ENCODE measurements around the gene MRPS10. TPM values are rescaled to one million over a fixed set of nuclear protein-coding genes. Genes with fewer than 3 reads are reported as not detected.

Gene MRPS10
- total RNA-seq, 1 donor from 2014 or later: 28.8 TPM

- Mint-ChIP-seq H3K27me3 (ENCODE audit: low read depth) (no peaks in the 10 kb centered on the region), H3K4me1 (ENCODE audit: low read depth) (peaks cover 13% of the 10 kb centered on the region), H3K27ac (ENCODE audit: unreplicated experiment) (no peak overlapping the region), H3K4me3 (ENCODE audit: unreplicated experiment) (no peak overlapping the region), H3K9me3 (ENCODE audit: low read depth) (no peaks in the 10 kb centered on the region), H3K36me3 (ENCODE audit: low read depth) (no peaks in the 10 kb centered on the region)
- no peak for DNase-seq (ENCODE audit: low spot score)
- TF ChIP-seq, protein P1, sequence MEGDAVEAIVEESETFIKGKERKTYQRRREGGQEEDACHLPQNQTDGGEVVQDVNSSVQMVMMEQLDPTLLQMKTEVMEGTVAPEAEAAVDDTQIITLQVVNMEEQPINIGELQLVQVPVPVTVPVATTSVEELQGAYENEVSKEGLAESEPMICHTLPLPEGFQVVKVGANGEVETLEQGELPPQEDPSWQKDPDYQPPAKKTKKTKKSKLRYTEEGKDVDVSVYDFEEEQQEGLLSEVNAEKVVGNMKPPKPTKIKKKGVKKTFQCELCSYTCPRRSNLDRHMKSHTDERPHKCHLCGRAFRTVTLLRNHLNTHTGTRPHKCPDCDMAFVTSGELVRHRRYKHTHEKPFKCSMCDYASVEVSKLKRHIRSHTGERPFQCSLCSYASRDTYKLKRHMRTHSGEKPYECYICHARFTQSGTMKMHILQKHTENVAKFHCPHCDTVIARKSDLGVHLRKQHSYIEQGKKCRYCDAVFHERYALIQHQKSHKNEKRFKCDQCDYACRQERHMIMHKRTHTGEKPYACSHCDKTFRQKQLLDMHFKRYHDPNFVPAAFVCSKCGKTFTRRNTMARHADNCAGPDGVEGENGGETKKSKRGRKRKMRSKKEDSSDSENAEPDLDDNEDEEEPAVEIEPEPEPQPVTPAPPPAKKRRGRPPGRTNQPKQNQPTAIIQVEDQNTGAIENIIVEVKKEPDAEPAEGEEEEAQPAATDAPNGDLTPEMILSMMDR (IDR thresholded peaks at IDR 0.05): peak; percentile 72
Observed at GRCh38 chr6:42230345-42231321, 13.0 kb upstream of the MRPS10 start.

DNA sequence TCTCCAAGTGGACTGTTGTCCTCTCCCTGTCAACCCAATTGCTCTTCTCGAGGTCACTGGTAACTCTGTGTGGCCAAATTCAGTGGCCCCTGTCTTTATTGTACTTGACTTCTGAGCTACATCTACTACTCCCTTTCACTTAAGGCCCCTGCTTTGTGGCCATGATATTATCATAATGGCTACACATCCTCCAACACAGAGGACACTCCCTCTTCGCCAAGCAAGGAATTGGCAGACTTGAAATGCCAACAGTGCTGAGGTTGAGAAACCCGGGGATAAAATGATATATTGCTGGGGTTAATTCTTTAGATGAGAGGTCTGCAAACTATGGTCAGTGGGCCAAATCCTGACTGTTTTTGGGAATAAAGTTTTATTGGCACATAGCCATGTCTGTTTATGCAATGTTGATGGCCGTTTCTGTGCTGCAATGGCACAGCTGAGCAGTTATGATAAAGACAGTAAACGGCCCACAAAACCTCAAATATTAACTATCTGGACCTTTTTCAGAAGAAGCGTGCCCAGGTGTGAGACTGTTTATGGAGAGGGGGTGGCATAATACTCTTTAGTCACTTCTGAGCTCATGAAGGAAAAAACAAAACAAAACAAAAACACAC lies 12.0 kb upstream of the MRPS10 start:
- no peaks in the 10 kb centered on the region for H3K27me3 Mint-ChIP-seq (ENCODE audit: low read depth)
- H3K9me3 Mint-ChIP-seq (ENCODE audit: low read depth): no peaks in the 10 kb centered on the region
- no peak overlapping the region for H3K27ac Mint-ChIP-seq (ENCODE audit: unreplicated experiment)
- no peak overlapping the region for H3K4me3 Mint-ChIP-seq (ENCODE audit: unreplicated experiment)
- peaks cover 15% of the 10 kb centered on the region for H3K4me1 Mint-ChIP-seq (ENCODE audit: low read depth)
- no peak for DNase-seq (ENCODE audit: low spot score)
- no peaks in the 10 kb centered on the region for H3K36me3 Mint-ChIP-seq (ENCODE audit: low read depth)
- TF ChIP-seq, protein P1 (IDR thresholded peaks at IDR 0.05): no peak

DNA sequence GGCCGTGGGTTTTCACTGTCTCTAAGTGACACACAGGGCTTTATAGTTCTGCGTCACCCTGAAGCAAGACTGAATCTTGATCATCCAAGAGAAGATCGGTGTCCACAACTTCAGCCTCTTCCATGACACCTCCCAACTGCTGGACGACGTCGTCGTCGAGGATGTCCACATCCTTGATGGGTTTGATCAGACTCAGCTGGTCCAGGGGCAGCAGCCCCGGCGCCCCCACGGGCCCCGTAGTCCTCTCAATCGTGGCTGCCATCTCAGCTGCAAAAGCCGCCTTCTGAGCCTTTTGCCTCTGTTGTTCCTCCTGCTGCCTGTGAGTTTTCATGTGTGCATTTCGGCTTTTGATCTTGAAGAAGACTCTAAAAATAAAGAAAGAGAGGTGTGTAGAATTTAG lies 10.6 kb upstream of the MRPS10 start:
- no peaks in the 10 kb centered on the region for H3K27me3 Mint-ChIP-seq (ENCODE audit: low read depth)
- DNase-seq (ENCODE audit: low spot score): no peak

DNA sequence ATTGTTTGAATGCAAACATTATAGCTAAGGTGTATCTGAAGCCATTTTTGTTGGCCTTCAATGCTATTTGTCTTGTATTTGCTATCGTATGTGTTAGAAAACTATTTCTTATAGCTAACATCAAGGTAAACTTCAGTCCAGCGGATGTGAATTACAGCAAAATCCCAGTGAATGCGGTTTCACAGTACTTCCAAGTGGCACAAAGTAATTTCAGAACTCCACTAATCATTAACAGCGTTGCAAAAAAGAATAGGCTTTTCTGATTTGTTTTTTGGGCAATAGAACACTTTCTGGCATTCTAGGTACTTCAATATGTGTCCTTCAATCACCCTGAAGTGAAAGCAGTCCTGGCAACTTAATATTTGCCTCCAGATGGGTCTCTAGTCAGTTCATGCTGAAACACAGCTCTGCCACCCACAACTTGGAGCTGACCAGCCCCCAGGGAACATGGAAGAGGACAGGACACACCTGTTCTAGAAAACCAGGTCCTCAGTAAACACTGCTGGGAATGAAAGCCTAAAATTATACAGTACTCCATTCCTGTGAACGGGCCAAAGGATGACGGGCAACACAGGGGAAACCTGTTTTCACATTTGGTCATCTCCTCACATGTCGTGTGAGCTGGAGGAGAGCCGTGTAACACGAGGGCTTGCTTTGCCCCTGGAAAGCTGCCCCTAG lies 9.7 kb upstream of the MRPS10 start:
- no peaks in the 10 kb centered on the region for H3K36me3 Mint-ChIP-seq (ENCODE audit: low read depth)
- no peak overlapping the region for H3K27ac Mint-ChIP-seq (ENCODE audit: unreplicated experiment)

More for the DNA sequence above, 10.6 kb upstream of the MRPS10 start:
- no peak overlapping the region for H3K4me3 Mint-ChIP-seq (ENCODE audit: unreplicated experiment)
- TF ChIP-seq, protein P1 (IDR thresholded peaks at IDR 0.05): no peak
- H3K4me1 Mint-ChIP-seq (ENCODE audit: low read depth): peaks cover 19% of the 10 kb centered on the region
- H3K9me3 Mint-ChIP-seq (ENCODE audit: low read depth): no peaks in the 10 kb centered on the region
- H3K27ac Mint-ChIP-seq (ENCODE audit: unreplicated experiment): no peak overlapping the region
- no peaks in the 10 kb centered on the region for H3K36me3 Mint-ChIP-seq (ENCODE audit: low read depth)

More for the DNA sequence above, 9.7 kb upstream of the MRPS10 start:
- Mint-ChIP-seq H3K4me3 (ENCODE audit: unreplicated experiment) (no peak overlapping the region), H3K27me3 (ENCODE audit: low read depth) (no peaks in the 10 kb centered on the region), H3K9me3 (ENCODE audit: low read depth) (no peaks in the 10 kb centered on the region), H3K4me1 (ENCODE audit: low read depth) (peaks cover 19% of the 10 kb centered on the region)
- no peak for DNase-seq (ENCODE audit: low spot score)
- TF ChIP-seq, protein P1 (IDR thresholded peaks at IDR 0.05): no peak

Measured in chondrocyte (in vitro differentiated cells).